ENCODE measurements around the gene PPP6R2. TPM values are rescaled to one million over a fixed set of nuclear protein-coding genes. Genes with fewer than 3 reads are reported as not detected.
A peak's percentile ranks its signal among the peaks of the same experiment; 100 is the strongest.

PPP6R2 gene
- total and polyA plus RNA-seq, 11 donors, result 29.6 to 68.1 (median 41.5) TPM

DNA sequence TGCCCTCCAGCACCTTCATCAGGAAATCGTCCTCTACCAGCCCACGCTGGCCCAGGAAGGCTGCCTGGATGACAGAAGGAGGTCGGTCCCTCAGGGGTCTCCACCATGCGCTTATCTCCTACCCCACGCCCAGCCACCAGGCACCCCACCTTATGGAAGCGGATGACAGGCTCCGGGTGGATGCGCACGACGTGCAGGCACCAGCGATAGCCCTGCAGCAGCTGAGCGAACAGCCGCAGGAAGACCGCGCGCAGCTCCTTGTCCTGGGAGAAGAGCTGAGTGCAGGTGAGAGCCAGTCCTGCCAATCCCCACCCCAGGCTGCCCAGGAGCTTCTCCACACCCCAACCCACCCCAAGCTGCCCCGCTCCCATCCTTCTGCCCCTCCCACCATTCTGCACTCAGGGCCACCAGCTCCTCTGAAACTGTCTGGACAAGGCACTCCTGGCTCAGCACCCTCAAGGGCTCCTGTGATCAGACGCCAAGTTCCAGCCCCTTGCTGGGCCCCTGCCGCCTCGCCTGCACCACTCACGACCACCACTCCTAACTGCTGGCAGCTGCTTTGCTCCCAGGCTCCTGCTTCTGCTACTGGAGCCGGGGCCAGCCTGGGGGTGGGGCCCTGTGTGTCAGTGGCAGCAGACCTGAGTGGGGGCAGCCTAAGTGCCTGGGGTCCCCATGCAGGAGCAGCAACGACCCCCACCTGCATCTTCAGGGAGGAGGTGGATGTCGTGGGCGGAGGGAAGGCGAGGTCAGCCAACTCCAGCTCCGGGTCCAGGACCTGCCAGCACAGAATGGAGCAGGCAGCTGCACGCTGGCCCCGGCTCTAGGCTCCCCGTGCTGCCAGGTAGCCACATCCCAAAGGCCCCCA lies 122.2 kb downstream of the PPP6R2 start:
- Histone ChIP-seq H3K9me3 (no peaks in the 10 kb centered on the region), H3K4me1 (peaks cover 0 to 23% (median 12%) of the 10 kb centered on the region in 12 donors), H3K4me3 (no peak overlapping the region), H3K27me3 (no peaks in the 10 kb centered on the region), H3K36me3 (peaks cover 2 to 79% (median 75%) of the 10 kb centered on the region in 9 donors), H3K27ac (no peak overlapping the region)
- WGBS, 4 donors, result 87 to 95% (median 92%) methylated on average over 19 to 30 of the region's 30 CpGs
- TF ChIP-seq, protein P1, sequence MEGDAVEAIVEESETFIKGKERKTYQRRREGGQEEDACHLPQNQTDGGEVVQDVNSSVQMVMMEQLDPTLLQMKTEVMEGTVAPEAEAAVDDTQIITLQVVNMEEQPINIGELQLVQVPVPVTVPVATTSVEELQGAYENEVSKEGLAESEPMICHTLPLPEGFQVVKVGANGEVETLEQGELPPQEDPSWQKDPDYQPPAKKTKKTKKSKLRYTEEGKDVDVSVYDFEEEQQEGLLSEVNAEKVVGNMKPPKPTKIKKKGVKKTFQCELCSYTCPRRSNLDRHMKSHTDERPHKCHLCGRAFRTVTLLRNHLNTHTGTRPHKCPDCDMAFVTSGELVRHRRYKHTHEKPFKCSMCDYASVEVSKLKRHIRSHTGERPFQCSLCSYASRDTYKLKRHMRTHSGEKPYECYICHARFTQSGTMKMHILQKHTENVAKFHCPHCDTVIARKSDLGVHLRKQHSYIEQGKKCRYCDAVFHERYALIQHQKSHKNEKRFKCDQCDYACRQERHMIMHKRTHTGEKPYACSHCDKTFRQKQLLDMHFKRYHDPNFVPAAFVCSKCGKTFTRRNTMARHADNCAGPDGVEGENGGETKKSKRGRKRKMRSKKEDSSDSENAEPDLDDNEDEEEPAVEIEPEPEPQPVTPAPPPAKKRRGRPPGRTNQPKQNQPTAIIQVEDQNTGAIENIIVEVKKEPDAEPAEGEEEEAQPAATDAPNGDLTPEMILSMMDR (IDR thresholded peaks at IDR 0.05), result no peak
- no peak for TF ChIP-seq POLR2A (IDR thresholded peaks at IDR 0.05)
- intact Hi-C loops (cut with DNase I), result loop anchor here in 1 of 10 donors (10.0 kb wide), 1 partner anchor 240 kb away; no protein-coding TSS in a partner anchor
- no peak for ATAC-seq
- DNase-seq, result no peak

DNA sequence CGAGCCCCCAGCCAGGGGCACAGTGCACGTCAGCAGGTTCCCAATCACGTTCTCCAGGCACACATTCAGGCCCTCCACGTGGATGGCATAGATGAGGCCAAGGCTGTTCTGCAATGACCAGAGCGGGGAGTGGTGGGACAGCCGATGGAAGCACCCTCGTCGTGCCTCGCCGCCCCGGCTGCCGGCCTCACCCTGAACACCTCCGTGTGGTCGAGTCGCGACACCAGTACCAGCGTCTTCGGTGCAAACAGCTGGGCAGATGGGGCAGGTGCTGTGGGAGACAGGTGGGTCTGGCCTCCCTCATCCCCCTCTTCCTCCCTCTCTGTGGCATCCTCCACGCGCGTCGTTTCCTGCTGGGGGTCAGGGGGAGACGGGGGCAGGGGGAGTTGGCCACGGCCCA lies 124.2 kb downstream of the PPP6R2 start:
- H3K4me3 ChIP-seq, result no peak overlapping the region
- peaks cover 2 to 59% (median 54%) of the 10 kb centered on the region in 9 donors for H3K36me3 ChIP-seq
- TF ChIP-seq POLR2A (IDR thresholded peaks at IDR 0.05), result no peak
- TF ChIP-seq, protein P1 (IDR thresholded peaks at IDR 0.05), result no peak
- no peaks in the 10 kb centered on the region for H3K9me3 ChIP-seq
- H3K4me1 ChIP-seq, result peaks cover 0 to 44% (median 31%) of the 10 kb centered on the region in 12 donors
- no peak for ATAC-seq
- WGBS, 4 donors, result 85 to 96% (median 88%) methylated on average over 15 to 24 of the region's 24 CpGs
- no peaks in the 10 kb centered on the region for H3K27me3 ChIP-seq
- intact Hi-C loops (cut with DNase I), result loop anchor here in 1 of 10 donors (10.0 kb wide), 1 partner anchor 243 kb away; no protein-coding TSS in a partner anchor
- no peak overlapping the region for H3K27ac ChIP-seq
- no peak for DNase-seq

DNA sequence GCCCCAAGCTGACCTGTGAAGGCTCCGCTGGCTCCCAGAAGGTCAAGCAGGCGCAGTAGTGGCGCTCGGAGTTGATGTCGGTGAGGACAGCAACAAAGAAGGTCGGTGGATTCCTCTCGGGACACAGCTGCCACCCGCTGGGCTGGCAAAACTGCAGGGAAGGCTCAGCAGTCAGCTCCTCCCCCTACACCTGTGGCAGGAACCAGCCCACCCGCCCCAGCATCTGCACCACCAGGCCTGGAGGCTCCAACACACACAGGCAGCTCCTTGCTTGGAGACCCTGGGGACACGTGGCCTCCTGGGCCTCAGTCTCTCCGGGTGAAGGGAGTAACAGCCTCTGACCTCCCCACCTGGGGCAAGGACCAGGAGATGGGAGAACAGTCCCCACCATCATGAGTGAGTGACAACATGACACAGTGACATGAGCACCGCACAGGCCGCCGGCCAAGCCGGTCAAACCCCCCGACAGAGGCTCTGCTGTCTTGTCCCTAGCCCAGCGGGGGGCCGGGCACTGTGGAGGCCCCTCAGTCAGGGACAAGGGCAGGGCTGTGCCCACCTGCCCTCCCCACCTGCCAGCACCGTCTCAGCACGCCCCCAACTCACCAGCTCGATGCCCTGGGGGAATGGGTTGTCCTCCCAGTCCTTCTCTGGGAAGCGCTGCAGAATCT lies 124.8 kb downstream of the PPP6R2 start:
- intact Hi-C loops (cut with DNase I), result loop anchor here in 1 of 10 donors (10.0 kb wide), 1 partner anchor 243 kb away; no protein-coding TSS in a partner anchor
- no peaks in the 10 kb centered on the region for H3K27me3 ChIP-seq
- no peaks in the 10 kb centered on the region for H3K9me3 ChIP-seq
- ATAC-seq (no peak), DNase-seq (no peak)
- 78 to 87% (median 84%) methylated on average over 13 to 22 of the region's 22 CpGs for WGBS, 4 donors
- H3K36me3 ChIP-seq, result peaks cover 2 to 53% (median 49%) of the 10 kb centered on the region in 9 donors
- H3K4me3 ChIP-seq, result no peak overlapping the region
- no peak overlapping the region for H3K27ac ChIP-seq
- TF ChIP-seq POLR2A (IDR thresholded peaks at IDR 0.05), result no peak
- TF ChIP-seq, protein P1 (IDR thresholded peaks at IDR 0.05), result no peak
- H3K4me1 ChIP-seq, result peaks cover 0 to 49% (median 37%) of the 10 kb centered on the region in 12 donors

DNA sequence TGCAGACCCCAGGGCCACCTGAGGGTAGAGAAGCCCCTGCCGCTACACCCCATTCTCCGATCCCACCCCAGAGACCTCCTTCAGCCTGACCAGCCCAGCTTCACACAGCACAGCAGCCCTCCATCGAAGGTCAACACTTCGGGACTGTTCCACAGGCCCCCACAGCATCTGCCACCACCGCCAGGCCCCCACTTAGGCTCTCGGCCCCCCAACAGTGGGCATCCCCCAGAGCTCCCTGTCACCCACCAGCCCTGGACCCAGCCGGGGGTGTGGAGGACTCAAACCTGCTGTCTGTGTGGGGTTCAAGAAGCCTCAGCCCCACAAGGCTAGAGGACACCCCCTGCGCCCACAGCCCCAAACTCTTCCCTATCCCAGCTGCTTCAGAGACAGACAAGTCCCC lies 125.5 kb downstream of the PPP6R2 start:
- no peak for ATAC-seq
- H3K9me3 ChIP-seq, result no peaks in the 10 kb centered on the region
- H3K4me3 ChIP-seq, result no peak overlapping the region
- DNase-seq, result no peak
- TF ChIP-seq POLR2A (IDR thresholded peaks at IDR 0.05), result no peak
- TF ChIP-seq, protein P1 (IDR thresholded peaks at IDR 0.05), result no peak
- H3K4me1 ChIP-seq, result peaks cover 0 to 57% (median 44%) of the 10 kb centered on the region in 12 donors
- no peaks in the 10 kb centered on the region for H3K27me3 ChIP-seq
- H3K27ac ChIP-seq, result peak overlapping the region in 1 of 12 donors; percentile 77
- WGBS, 4 donors, result 79 to 91% (median 84%) methylated on average over 8 of the region's 8 CpGs
- peaks cover 2 to 46% (median 42%) of the 10 kb centered on the region in 9 donors for H3K36me3 ChIP-seq
- intact Hi-C loops (cut with DNase I), result loop anchor here in 1 of 10 donors (10.0 kb wide), 1 partner anchor 244 kb away; no protein-coding TSS in a partner anchor
